GM12873 (cell line): ENCODE data around the gene SEC22C.

Experiments
- CTCF ChIP-seq: IDR thresholded peaks from 2 replicates; pipeline ENCODE4 v1.5.1; 2012; ENCODE audit warnings: low read depth, mild to moderate bottlenecking, moderate library complexity, low read length, control low read depth; ENCODE audit not compliant: insufficient read depth; ENCODE audit errors: missing control alignments

The SEC22C gene

GRCh38 chr3:42498791-42499477, 82.8 kb downstream of the SEC22C start:
- TF ChIP-seq CTCF, result no peak

- no peak for TF ChIP-seq CTCF
These were observed 83.7 kb downstream of the SEC22C start for GRCh38 chr3:42498034-42498433.
